SJSA1 (cell line): ENCODE results near the gene MED13. TPM values are rescaled to one million over a fixed set of nuclear protein-coding genes. Genes with fewer than 3 reads are reported as not detected.
"Not testable (repeated sequence)": the region's sequence is repeated elsewhere in the genome, so short reads cannot be mapped to it uniquely, and the experiment has no call there.

Experiments
- DNase-seq, 2 experiments: peaks; one replicate each; pipeline ENCODE4 v3.0.0-alpha.2; 2015 to 2020; ENCODE audit warnings: low spot score in 2 of 2, low read depth in 1 of 2
- H3K27ac ChIP-seq: fragments of 250-450 bp; sonication (Bioruptor Pico); 2 replicates; pipeline ENCODE4 v1.5.1; 2020; ENCODE audit warnings: mild to moderate bottlenecking, moderate library complexity
- H3K27me3 ChIP-seq: fragments of 250-450 bp; sonication (Bioruptor Pico); replicated peaks from 2 replicates; pipeline ENCODE4 v1.5.1; 2020; ENCODE audit warnings: mild to moderate bottlenecking, moderate library complexity
- H3K36me3 ChIP-seq: fragments of 250-450 bp; sonication (Bioruptor Pico); 2 replicates; pipeline ENCODE4 v1.5.1; 2020; ENCODE audit warnings: mild to moderate bottlenecking
- H3K4me1 ChIP-seq: fragments of 250-450 bp; sonication (Bioruptor Pico); replicated peaks from 2 replicates; pipeline ENCODE4 v1.6.1; 2021; ENCODE audit warnings: mild to moderate bottlenecking
- H3K4me3 ChIP-seq: fragments of 250-450 bp; sonication (Bioruptor Pico); 2 replicates; pipeline ENCODE4 v1.5.1; 2020; ENCODE audit warnings: mild to moderate bottlenecking
- H3K9me3 ChIP-seq: fragments of 250-450 bp; sonication (Bioruptor Pico); replicated peaks from 2 replicates; pipeline ENCODE4 v1.5.1; 2020; ENCODE audit warnings: mild to moderate bottlenecking
- total RNA-seq: library from RNA; depleted of rRNA; stranded (reverse); fragments of >200 nt; shearing (Covaris generic); gene quantifications from 2 replicates; pipeline ENCODE4 v1.2.3, GENCODE V29; 2014

MED13 gene
- total RNA-seq, 1 experiment from 2014 or later, result 47.9 TPM

- DNase-seq, result no peak
- Histone ChIP-seq H3K9me3 (no peaks in the 10 kb centered on the region), H3K4me3 (peak overlapping the region; percentile 63), H3K4me1 (peaks cover 13% of the 10 kb centered on the region), H3K27me3 (no peaks in the 10 kb centered on the region; the same call in 1 of the 2 replicates), H3K36me3 (peaks cover 18% of the 10 kb centered on the region), H3K27ac (no peak overlapping the region)
Measured at GRCh38 chr17:61928101-61928436, 137.0 kb downstream of the MED13 start.

GRCh38 chr17:61927208-61928100, 137.6 kb downstream of the MED13 start, which contains the start of gene INTS2:
INTS2 (minus strand) TSS chr17:61927982; CDS start chr17:61926644, 1,338 bp downstream.
- H3K4me3 ChIP-seq, result peak within 1 kb of the TSS; percentile 63

GRCh38 chr17:61926826-61927207, 138.3 kb downstream of the MED13 start:
- Histone ChIP-seq H3K4me1 (peaks cover 13% of the 10 kb centered on the region), H3K4me3 (peak overlapping the region; percentile 63), H3K9me3 (no peaks in the 10 kb centered on the region), H3K36me3 (peaks cover 24% of the 10 kb centered on the region), H3K27ac (peak overlapping the region; percentile 54), H3K27me3 (no peaks in the 10 kb centered on the region; the same call in 1 of the 2 replicates)
- DNase-seq, result no peak

More at GRCh38 chr17:61927208-61928100, 137.6 kb downstream of the MED13 start, which contains the start of gene INTS2:
- peaks cover 22% of the 10 kb centered on the region for H3K36me3 ChIP-seq
- no peaks in the 10 kb centered on the region for H3K9me3 ChIP-seq
- H3K27ac ChIP-seq, result peak within 1 kb of the TSS; percentile 54
- H3K27me3 ChIP-seq, result no peaks in the 10 kb centered on the region; the same call in 1 of the 2 replicates
- DNase-seq, result peak; percentile 96 to 98
- H3K4me1 ChIP-seq, result peaks cover 13% of the 10 kb centered on the region

- H3K4me1 ChIP-seq, H3K9me3 ChIP-seq, H3K27ac ChIP-seq, H3K27me3 ChIP-seq, DNase-seq, H3K4me3 ChIP-seq: not testable (repeated sequence)
- H3K36me3 ChIP-seq, result peaks cover 53% of the 10 kb centered on the region
Measured at GRCh38 chr17:61915162-61915561, 149.9 kb downstream of the MED13 start.

- Histone ChIP-seq H3K9me3 (no peaks in the 10 kb centered on the region), H3K4me1 (no peaks in the 10 kb centered on the region), H3K27ac (no peak overlapping the region), H3K4me3 (no peak overlapping the region), H3K27me3 (no peaks in the 10 kb centered on the region), H3K36me3 (peaks cover 64% of the 10 kb centered on the region)
- DNase-seq, result no peak
Measured at GRCh38 chr17:61908292-61909037, 156.6 kb downstream of the MED13 start.

GRCh38 chr17:61907361-61907760, 157.7 kb downstream of the MED13 start:
- Histone ChIP-seq H3K36me3 (peaks cover 67% of the 10 kb centered on the region), H3K4me3 (no peak overlapping the region), H3K27ac (no peak overlapping the region), H3K27me3 (no peaks in the 10 kb centered on the region), H3K9me3 (no peaks in the 10 kb centered on the region), H3K4me1 (no peaks in the 10 kb centered on the region)
- DNase-seq, result no peak

GRCh38 chr17:61904094-61904710, 160.9 kb downstream of the MED13 start:
- H3K4me3 ChIP-seq, result no peak overlapping the region
- H3K27me3 ChIP-seq, result no peaks in the 10 kb centered on the region
- H3K36me3 ChIP-seq, result peaks cover 60% of the 10 kb centered on the region
- no peaks in the 10 kb centered on the region for H3K9me3 ChIP-seq
- no peaks in the 10 kb centered on the region for H3K4me1 ChIP-seq
- no peak for DNase-seq
- no peak overlapping the region for H3K27ac ChIP-seq

GRCh38 chr17:61903251-61903650, 161.8 kb downstream of the MED13 start:
- no peak overlapping the region for H3K4me3 ChIP-seq
- no peaks in the 10 kb centered on the region for H3K4me1 ChIP-seq
- DNase-seq, result no peak
- no peaks in the 10 kb centered on the region for H3K27me3 ChIP-seq
- peaks cover 59% of the 10 kb centered on the region for H3K36me3 ChIP-seq
- H3K9me3 ChIP-seq, result no peaks in the 10 kb centered on the region
- no peak overlapping the region for H3K27ac ChIP-seq

- H3K4me3 ChIP-seq, result no peak overlapping the region
- DNase-seq, result no peak
- no peaks in the 10 kb centered on the region for H3K9me3 ChIP-seq
- H3K27ac ChIP-seq, result no peak overlapping the region
- H3K36me3 ChIP-seq, result peaks cover 45% of the 10 kb centered on the region
- no peaks in the 10 kb centered on the region for H3K27me3 ChIP-seq
- no peaks in the 10 kb centered on the region for H3K4me1 ChIP-seq
Measured at GRCh38 chr17:61897548-61898180, 167.4 kb downstream of the MED13 start.

- DNase-seq, result no peak
Measured at GRCh38 chr17:61895391-61895790, 169.7 kb downstream of the MED13 start.

GRCh38 chr17:61894310-61894709, 170.8 kb downstream of the MED13 start:
- not testable (repeated sequence) for DNase-seq, H3K27ac ChIP-seq, H3K4me1 ChIP-seq, H3K9me3 ChIP-seq, H3K27me3 ChIP-seq, H3K4me3 ChIP-seq
- H3K36me3 ChIP-seq, result peaks cover 41% of the 10 kb centered on the region

More at GRCh38 chr17:61895391-61895790, 169.7 kb downstream of the MED13 start:
- Histone ChIP-seq H3K4me1 (no peaks in the 10 kb centered on the region), H3K27ac (no peak overlapping the region), H3K9me3 (no peaks in the 10 kb centered on the region), H3K36me3 (peaks cover 39% of the 10 kb centered on the region), H3K27me3 (no peaks in the 10 kb centered on the region), H3K4me3 (no peak overlapping the region)
